GF-D8 (cell line): ENCODE measurements around the gene MAP3K9.

Source experiments
- DNase-seq: peaks from one replicate; lab custom pipeline; 2025; lab: John Stamatoyannopoulos, UW

Gene MAP3K9

GRCh38 chr14:70821584-70822529, 12.5 kb upstream of the MAP3K9 start:
- DNase-seq: no peak

- DNase-seq: no peak
Measured at GRCh38 chr14:70816525-70816924, 7.2 kb upstream of the MAP3K9 start.

- no peak for DNase-seq
Measured at GRCh38 chr14:70814466-70814865, 5.2 kb upstream of the MAP3K9 start.

GRCh38 chr14:70812124-70812818, 3.0 kb upstream of the MAP3K9 start:
- DNase-seq: no peak

GRCh38 chr14:70811578-70811977, 2.3 kb upstream of the MAP3K9 start:
- DNase-seq: no peak

GRCh38 chr14:70811050-70811449, 1.7 kb upstream of the MAP3K9 start:
- no peak for DNase-seq

GRCh38 chr14:70810621-70811020, 1.3 kb upstream of the MAP3K9 start:
- no peak for DNase-seq

- DNase-seq: no peak
Measured at GRCh38 chr14:70808416-70809224, 693 bp downstream of the MAP3K9 start.

- DNase-seq: no peak
Measured at GRCh38 chr14:70807898-70808415, 1.4 kb downstream of the MAP3K9 start.

- DNase-seq: no peak
Measured at GRCh38 chr14:70804556-70805162, 4.7 kb downstream of the MAP3K9 start.

GRCh38 chr14:70803321-70804310, 5.7 kb downstream of the MAP3K9 start:
- no peak for DNase-seq

GRCh38 chr14:70802379-70802778, 6.9 kb downstream of the MAP3K9 start:
- no peak for DNase-seq

- DNase-seq: no peak
Measured at GRCh38 chr14:70801836-70802235, 7.5 kb downstream of the MAP3K9 start.

- no peak for DNase-seq
Measured at GRCh38 chr14:70796551-70796950, 12.8 kb downstream of the MAP3K9 start.

GRCh38 chr14:70794294-70794693, 15.0 kb downstream of the MAP3K9 start:
- DNase-seq: no peak

- no peak for DNase-seq
Measured at GRCh38 chr14:70793637-70794036, 15.7 kb downstream of the MAP3K9 start.

GRCh38 chr14:70792939-70793338, 16.4 kb downstream of the MAP3K9 start:
- DNase-seq: no peak

GRCh38 chr14:70791971-70792370, 17.3 kb downstream of the MAP3K9 start:
- DNase-seq: no peak

- no peak for DNase-seq
Measured at GRCh38 chr14:70789961-70790360, 19.4 kb downstream of the MAP3K9 start.

GRCh38 chr14:70789361-70789760, 20.0 kb downstream of the MAP3K9 start:
- DNase-seq: no peak
